Right cardiac atrium (tissue), 5 donors: ENCODE data around the gene DISP3. TPM values are rescaled to one million over a fixed set of nuclear protein-coding genes. Genes with fewer than 3 reads are reported as not detected.

ENCODE experiments used
- ATAC-seq, 2 donors: fragments of 200-7000 bp; cut with Tn5 transposase; one replicate each; pipeline versions ENCODE4 v1.8.0 to v1.9.1; 2020; ENCODE audit warnings: moderate library complexity in 2 of 2, mild to moderate bottlenecking in 1 of 2
- DNase-seq, 3 donors: peaks; one replicate each; pipeline ENCODE4 v3.0.0-alpha.2; 2020
- H3K27ac ChIP-seq: one replicate; pipeline ENCODE4 v1.5.1; 2013; ENCODE audit warnings: mild to moderate bottlenecking, low read length, control low read depth, moderate library complexity
- H3K27me3 ChIP-seq: one replicate; pipeline ENCODE4 v1.6.1; 2013; ENCODE audit not compliant: control insufficient read depth, insufficient read depth
- H3K4me1 ChIP-seq: one replicate; pipeline ENCODE4 v1.6.1; 2013; ENCODE audit warnings: low read length; ENCODE audit not compliant: control insufficient read depth, insufficient read depth
- H3K4me3 ChIP-seq: one replicate; pipeline ENCODE4 v1.5.1; 2013; ENCODE audit warnings: low read length, control low read depth
- H3K9me3 ChIP-seq: one replicate; pipeline ENCODE4 v1.6.1; 2013; ENCODE audit warnings: low read length; ENCODE audit not compliant: control insufficient read depth
- WGBS: extraction: QIAGEN DNeasy Blood & Tissue Kit; methylation state at CpG from one replicate; pipeline ENCODE4 v1.1.7; 2013; 5-methylcytosine and 5-hydroxymethylcytosine counted together
- intact Hi-C, 4 donors: fragments of 100-400 bp; cut with DNase I; formaldehyde crosslinking; loops; one replicate each; pipeline versions ENCODE4 v1.11.0 to v1.14.0; 2022 to 2023
- polyA plus RNA-seq: library from polyadenylated mRNA; stranded (reverse); fragments of 200-250 nt; gene quantifications from one replicate; pipeline ENCODE4 v1.2.3, GENCODE V29; 2013
- total RNA-seq, 4 donors: library from RNA; stranded (reverse); fragmentation: NEBNext Ultra II Directional; extraction: Animal tissue kit (Norgen Biotek cat#: 25700); gene quantifications; one replicate each; pipeline ENCODE4 v1.2.1, GENCODE V29; 2021
- donor health status: healthy with polysubstance abuse.
- donor health status: DM: no; HTN: yes; CAD: no.
- donor health status: DM: no; HTN: no; CAD: no.
- donor health status: DM: no; HTN: yes; CAD: no; lungs with severe emphysema.
- donor health status: DM: yes; HTN: yes; CAD: no.

DISP3 gene
- total and polyA plus RNA-seq, 5 donors = 0.02 to 0.06 TPM; not detected in 3

DNA sequence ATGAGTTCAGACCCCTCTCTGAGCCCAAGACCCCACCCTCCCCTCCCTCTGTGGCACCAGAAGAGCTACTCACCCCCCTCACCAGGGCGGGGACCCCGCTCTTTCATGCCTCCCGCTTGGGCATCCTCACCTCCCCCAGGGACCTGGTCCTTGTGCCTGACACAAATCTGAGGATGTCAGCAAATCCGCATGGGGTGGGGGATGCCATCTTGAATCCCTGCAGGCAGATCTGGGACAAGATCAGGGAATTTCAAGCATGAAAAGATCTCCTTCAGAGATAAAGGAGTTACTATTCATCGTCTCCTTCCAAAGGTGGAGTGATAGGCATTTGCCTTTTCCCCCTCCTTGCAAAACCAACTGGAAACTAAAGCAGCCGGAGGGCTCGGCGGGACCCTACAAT is 81.1 kb downstream of the DISP3 start:
- 61% methylated on average over 8 of the region's 8 CpGs for WGBS
- Histone ChIP-seq H3K27ac (no peak overlapping the region), H3K4me1 (no peaks in the 10 kb centered on the region), H3K9me3 (no peaks in the 10 kb centered on the region), H3K4me3 (no peak overlapping the region), H3K27me3 (no peaks in the 10 kb centered on the region)
- ATAC-seq (no peak), DNase-seq (no peak)
- intact Hi-C loops = no loop called here

DNA sequence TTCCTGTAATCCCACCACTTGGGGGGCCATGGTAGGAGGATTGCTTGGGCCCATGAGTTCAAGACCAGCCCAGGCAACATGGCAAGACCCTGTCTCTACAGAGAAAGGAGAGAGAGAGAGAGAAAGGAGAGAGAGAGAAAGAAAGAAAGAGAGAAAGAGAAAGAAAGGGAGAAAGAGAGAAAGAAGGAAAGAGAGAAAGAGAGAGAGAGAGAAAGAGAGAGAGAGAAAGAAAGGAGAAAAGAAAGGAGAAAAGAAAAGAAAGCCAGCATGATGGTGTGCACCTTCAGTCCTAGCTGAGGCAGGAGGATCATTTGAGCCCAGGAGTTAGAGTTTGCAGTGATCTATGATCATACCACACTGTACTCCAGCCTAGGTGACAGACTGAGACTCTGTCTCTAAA is 82.8 kb downstream of the DISP3 start:
- Histone ChIP-seq H3K4me1 (no peaks in the 10 kb centered on the region), H3K27me3 (no peaks in the 10 kb centered on the region), H3K4me3 (no peak overlapping the region), H3K27ac (no peak overlapping the region), H3K9me3 (no peaks in the 10 kb centered on the region)
- DNase-seq = no peak
- ATAC-seq = no peak
- intact Hi-C loops = no loop called here

DNA sequence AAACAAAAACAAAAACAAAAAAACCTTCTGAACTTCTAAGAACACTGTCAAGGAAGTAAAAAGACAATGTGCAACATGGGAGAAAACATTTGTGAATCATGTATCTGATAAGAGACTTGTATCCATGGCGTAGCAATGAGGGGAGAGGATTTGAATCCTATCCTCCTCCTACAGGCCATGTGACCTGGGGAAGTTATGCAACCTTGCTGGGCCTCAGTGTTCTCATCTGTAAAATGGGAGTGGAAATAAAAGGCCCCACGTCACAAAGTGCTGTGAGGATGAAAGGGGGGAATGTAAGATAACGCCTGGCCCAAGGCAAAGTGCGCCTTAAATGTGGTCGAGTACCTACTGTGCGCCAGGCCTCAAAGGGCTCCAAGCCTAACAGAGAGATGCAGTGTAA is 83.7 kb downstream of the DISP3 start:
- no peaks in the 10 kb centered on the region for H3K9me3 ChIP-seq
- H3K27me3 ChIP-seq = no peaks in the 10 kb centered on the region
- H3K27ac ChIP-seq = no peak overlapping the region
- 88% methylated on average over 6 of the region's 6 CpGs for WGBS
- no peak overlapping the region for H3K4me3 ChIP-seq
- DNase-seq = no peak
- intact Hi-C loops = no loop called here
- no peak for ATAC-seq
- no peaks in the 10 kb centered on the region for H3K4me1 ChIP-seq

DNA sequence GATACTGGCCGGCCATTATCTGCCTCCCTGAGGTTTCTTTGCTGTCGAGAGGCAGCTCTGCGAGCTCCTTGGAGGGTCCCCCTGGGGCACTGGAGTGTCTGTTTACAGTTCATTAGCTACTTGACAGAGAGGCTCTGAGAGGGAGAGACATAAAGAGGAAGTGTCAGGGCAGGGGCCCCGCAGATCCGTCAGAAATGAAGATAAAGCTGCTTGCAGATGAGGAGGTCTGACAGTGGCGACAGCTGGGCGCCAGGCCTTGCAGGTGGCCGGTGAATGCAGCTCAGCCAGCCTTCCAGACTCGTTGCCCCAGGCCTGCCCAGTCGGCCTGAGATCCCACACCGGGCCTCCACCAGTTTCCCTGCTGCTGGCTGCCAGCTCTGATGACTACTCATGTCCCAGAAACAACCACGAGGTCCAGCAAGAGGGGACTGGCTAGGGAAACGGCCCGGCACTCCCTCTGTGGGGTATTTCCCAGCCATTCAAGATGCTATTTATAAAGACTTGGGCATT is 84.7 kb downstream of the DISP3 start:
- intact Hi-C loops = no loop called here
- no peak overlapping the region for H3K4me3 ChIP-seq
- H3K27me3 ChIP-seq = no peaks in the 10 kb centered on the region
- DNase-seq (no peak), ATAC-seq (no peak)
- no peaks in the 10 kb centered on the region for H3K9me3 ChIP-seq
- whole genome bisulfite sequencing = 3% methylated on average over 14 of the region's 14 CpGs
- no peaks in the 10 kb centered on the region for H3K4me1 ChIP-seq
- H3K27ac ChIP-seq = no peak overlapping the region

DNA sequence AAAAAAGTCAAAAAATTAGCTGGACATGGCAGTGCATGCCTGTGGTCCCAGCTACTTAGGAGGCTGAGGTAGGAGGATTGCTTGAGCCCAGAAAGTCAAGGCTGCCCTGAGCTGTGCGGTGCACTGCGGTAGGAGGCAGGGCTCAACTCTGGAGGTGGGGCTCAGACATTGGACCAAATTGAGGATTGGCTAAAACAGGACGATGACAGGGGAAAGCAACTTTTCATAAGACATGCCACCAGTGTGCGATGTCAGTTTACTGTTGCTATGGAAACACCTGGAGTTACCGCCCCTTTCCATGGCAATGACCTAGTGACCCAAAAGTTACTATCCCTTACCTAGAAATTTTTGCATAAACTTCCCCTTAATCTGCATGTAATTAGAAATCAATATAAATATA is 85.3 kb downstream of the DISP3 start:
- Histone ChIP-seq H3K27ac (no peak overlapping the region), H3K4me1 (no peaks in the 10 kb centered on the region), H3K27me3 (no peaks in the 10 kb centered on the region), H3K4me3 (no peak overlapping the region), H3K9me3 (no peaks in the 10 kb centered on the region)
- intact Hi-C loops = no loop called here
- 76% methylated on average over 5 of the region's 5 CpGs for WGBS
- no peak for DNase-seq
- ATAC-seq = no peak

DNA sequence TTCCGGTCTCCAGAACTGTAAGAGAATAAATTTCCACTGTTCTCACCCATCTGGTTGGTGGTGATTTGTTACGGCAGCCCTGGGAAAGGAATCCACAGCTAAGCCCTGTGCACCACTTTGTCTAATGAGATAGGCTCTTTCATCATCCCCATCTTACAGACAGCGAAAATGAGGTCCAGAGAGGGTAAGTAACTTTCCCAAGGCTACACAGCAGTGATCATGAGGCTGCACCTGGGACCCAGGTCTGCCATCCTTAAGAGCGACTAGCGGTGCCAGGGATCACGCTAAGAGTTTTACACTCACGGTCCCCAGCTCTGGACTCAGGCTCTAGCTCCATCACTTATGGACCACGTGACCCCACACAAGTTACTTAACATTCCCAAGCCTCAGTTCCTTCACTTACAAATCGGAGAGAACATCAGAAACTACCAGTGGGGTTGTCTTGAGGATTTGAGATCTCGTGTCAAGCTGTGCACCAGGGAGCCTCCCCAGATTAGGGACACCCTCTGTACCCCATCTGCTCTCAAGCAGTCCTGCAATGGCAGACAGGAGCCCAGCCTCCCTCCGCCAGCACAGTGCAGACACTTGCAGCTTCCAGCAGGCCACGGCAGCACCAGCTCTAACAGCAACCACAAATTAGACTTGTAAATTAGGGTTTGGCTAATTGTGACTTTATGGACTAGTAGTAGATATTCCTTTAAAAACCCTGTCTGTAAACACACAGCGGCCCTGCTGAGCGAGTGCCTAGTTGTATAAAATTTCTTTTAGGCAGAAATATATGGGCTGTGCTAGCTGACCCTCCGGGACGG is 87.3 kb downstream of the DISP3 start:
- no peak overlapping the region for H3K4me3 ChIP-seq
- no peaks in the 10 kb centered on the region for H3K9me3 ChIP-seq
- 76% methylated on average over 16 of the region's 16 CpGs for WGBS
- intact Hi-C loops = no loop called here
- ATAC-seq = no peak
- H3K27me3 ChIP-seq = no peaks in the 10 kb centered on the region
- no peaks in the 10 kb centered on the region for H3K4me1 ChIP-seq
- H3K27ac ChIP-seq = no peak overlapping the region
- no peak for DNase-seq

DNA sequence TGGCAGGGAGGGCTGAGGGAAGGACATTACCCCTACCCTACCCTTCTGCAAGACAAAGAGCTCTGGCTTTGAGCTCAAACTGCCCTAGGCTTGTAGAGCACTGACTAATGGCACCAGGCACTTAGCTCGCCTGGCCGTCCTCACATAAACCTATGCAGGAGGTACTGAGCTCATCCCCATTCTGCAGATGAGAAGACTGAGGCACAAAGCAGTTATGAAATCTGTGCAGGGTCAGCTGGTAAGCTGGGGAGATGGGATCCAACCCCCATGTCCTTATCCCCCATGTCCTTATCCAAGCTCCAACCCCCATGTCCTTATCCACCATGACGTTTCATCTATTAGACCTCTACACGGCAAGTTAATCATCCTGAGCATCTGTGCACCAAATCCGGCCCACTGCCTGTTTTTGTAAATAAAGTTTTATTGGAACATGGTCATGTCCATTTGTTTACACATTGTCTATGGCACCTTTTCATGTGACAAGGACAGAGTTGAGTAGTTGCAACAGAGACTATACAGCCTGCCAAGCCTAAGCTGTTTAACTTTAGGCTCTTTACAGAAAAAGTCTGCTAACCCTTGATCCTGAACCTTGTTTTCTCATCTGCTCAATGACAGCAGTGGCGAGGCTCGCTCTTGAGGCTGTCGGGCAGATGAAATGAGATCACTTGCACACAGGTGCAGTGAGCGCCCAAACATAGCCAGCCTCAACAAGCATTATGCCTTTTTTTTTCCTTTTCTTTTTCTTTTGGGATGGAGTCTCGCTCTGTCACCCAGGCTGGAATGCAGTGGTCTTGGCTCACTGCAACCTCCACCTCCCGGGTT is 88.5 kb downstream of the DISP3 start:
- 87% methylated on average over 11 of the region's 11 CpGs for WGBS
- Histone ChIP-seq H3K4me1 (peaks cover 2% of the 10 kb centered on the region), H3K27me3 (no peaks in the 10 kb centered on the region), H3K4me3 (no peak overlapping the region), H3K27ac (no peak overlapping the region), H3K9me3 (no peaks in the 10 kb centered on the region)
- DNase-seq = no peak
- intact Hi-C loops = no loop called here
- no peak for ATAC-seq

DNA sequence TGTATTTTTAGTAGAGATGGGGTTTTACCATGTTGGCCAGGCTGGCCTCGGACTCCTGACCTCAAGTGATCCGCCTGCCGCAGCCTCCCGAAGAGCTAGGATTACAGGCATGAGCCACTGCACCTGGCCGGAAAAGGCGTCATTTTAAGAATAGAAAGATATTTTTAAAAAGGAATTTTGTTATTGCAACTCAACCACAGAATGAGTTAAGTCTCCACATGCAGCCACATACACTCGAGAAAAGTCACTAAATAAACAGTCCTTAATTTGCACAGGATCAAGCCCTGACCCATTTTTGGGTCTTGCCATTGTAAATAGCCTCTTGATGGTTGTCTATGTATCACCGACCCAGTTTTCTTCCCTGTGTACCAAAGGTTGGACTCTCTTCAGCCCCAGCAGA is 89.7 kb downstream of the DISP3 start:
- no peak for ATAC-seq
- no peaks in the 10 kb centered on the region for H3K27me3 ChIP-seq
- no peaks in the 10 kb centered on the region for H3K9me3 ChIP-seq

DNA sequence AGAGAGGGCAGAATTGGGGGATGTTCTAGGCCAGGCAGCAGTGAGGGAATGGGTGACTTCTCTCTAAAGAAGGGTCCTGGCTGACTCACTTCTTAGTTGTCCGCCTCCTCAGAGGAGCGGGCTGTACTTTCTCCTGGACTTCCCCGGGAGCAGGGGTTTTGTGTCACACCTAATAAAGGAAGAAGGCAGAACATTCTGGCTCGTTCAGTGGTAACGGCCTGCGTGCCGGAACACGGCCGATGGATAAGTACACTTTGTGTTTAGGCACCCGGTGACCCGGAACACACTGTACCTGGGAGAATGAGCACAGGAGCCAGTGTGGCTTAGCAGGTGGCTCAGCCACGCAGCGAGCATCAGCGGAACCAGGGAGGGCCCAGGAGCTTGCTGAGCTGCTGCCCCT is 90.6 kb downstream of the DISP3 start:
- intact Hi-C loops = no loop called here
- H3K4me3 ChIP-seq = no peak overlapping the region
- H3K4me1 ChIP-seq = peaks cover 2% of the 10 kb centered on the region
- DNase-seq = no peak
- no peaks in the 10 kb centered on the region for H3K27me3 ChIP-seq
- no peaks in the 10 kb centered on the region for H3K9me3 ChIP-seq
- no peak overlapping the region for H3K27ac ChIP-seq
- WGBS = 85% methylated on average over 14 of the region's 14 CpGs
- no peak for ATAC-seq

More for the DNA sequence above, 89.7 kb downstream of the DISP3 start:
- H3K4me1 ChIP-seq = peaks cover 2% of the 10 kb centered on the region
- no peak for DNase-seq
- no peak overlapping the region for H3K27ac ChIP-seq
- intact Hi-C loops = no loop called here
- H3K4me3 ChIP-seq = no peak overlapping the region
- WGBS = 81% methylated on average over 8 of the region's 8 CpGs

DNA sequence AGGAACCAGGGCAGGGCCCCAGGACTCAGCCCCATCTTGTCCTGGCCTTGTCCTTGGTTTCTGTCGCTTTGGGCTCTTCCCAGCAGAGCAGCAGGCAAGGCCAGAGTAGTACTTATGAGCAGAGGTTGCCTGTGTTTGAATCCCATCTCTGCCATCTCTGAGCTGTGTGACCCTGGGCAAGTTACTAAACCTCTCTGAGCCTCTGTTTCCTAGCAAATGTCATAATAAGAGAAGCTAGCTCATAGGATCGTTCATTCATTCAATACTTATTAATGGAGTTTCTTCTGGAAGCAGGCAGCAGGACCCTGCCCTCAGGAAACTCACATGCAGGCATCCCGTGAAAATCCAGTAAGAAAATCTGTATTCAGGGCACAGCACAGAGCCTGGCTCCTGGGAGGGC is 91.0 kb downstream of the DISP3 start:
- Histone ChIP-seq H3K9me3 (no peaks in the 10 kb centered on the region), H3K4me1 (peaks cover 2% of the 10 kb centered on the region), H3K4me3 (no peak overlapping the region), H3K27ac (no peak overlapping the region), H3K27me3 (no peaks in the 10 kb centered on the region)
- ATAC-seq (no peak), DNase-seq (no peak)
- intact Hi-C loops = no loop called here
- 76% methylated on average over 3 of the region's 3 CpGs for WGBS

DNA sequence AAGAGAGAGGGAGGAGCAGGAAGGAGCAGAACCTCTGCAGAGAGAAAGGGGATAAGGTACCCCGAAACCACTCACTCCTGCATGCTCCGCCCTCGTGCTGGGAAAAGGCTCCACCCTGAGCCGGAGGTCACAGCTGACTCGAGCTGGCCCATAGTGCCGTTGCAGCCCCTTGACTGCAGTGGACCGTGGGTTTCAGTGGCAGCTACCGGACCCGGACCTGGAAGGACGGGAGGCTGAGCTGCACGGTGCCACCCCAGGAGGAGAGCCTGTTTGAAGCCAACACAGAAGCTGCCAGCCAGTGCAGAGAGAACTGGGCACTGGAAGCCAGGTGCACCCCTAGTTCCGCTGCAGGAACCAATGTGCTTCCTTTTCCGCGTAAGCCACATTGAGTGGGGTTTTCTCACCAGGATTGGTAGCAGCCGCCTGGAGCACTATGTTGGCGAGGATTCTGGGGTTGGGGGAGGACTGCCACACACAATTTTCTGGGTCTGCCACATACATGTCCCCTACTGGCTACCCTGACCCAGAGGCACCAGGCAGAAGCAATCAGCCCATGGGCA is 91.9 kb downstream of the DISP3 start:
- no peak for DNase-seq
- no peak overlapping the region for H3K27ac ChIP-seq
- 54% methylated on average over 16 of the region's 16 CpGs for WGBS
- H3K4me1 ChIP-seq = peaks cover 2% of the 10 kb centered on the region
- ATAC-seq = no peak
- H3K4me3 ChIP-seq = no peak overlapping the region
- H3K9me3 ChIP-seq = no peaks in the 10 kb centered on the region
- no peaks in the 10 kb centered on the region for H3K27me3 ChIP-seq
- intact Hi-C loops = no loop called here
